Measurements from ENCODE around the gene TMEM238L. TPM values are rescaled to one million over a fixed set of nuclear protein-coding genes. Genes with fewer than 3 reads are reported as not detected.

The TMEM238L gene
- not detected in 2 replicates for total RNA-seq

DNA sequence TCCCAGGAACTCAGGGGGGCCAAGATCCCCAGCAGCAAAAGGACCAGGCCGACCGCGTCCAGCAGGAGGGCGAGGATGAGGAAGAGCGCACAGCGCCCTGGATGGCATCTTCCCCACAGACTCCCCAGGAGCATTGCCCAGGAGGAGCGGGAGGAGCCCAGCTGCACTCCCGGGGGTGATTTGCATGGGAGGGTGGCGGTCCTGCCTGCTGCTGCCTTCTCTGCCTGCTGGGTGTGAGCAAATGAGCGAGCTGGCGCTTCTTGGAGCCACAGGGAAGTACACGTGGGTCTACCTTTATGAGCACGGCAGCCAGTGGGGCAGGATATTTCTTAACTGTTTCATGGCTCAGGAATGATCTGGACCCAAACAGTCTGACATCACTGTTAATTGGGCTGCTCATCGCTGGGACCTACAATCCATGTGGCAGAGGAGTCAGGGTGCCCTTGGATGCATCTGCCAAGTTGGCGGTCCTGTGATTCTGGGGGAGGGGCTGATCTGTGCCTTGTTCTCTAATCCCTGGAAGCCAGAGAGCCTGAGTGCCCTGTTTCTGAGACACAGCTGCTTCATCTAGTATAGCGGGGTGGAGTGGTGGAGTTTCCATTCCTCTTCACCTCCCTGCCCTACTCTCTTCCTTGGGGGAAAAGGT, at the start of gene TMEM238L:
TMEM238L (minus strand) TSS at position 270 of the 646 bp plus-strand sequence; CDS start at position 134, 136 bp downstream.

GRCh38 chr17:10837921-10838320, 34.0 kb upstream of the TMEM238L start, which contains the start of gene PIRT:
TSS of gene PIRT (minus strand) at chr17:10838087. CDS start at chr17:10825645, 12,442 bp downstream.

Small RNAs within 50 kb of the gene (small RNA-seq; reads per million reads assigned to genes)
- not detected for gene AC015908.2
- gene TMEM238L, result not detected

Other genes starting within 250 kb of the TMEM238L start
- 0.86 and 1.4 TPM in 2 replicates for gene MYH3, start 146.8 kb downstream of the TMEM238L start, total RNA-seq
- gene SCO1, start 106.6 kb downstream of the TMEM238L start, total RNA-seq, result 22.3 and 23.9 TPM in 2 replicates
- 14.3 and 17.1 TPM in 2 replicates for gene ADPRM, start 106.5 kb downstream of the TMEM238L start, total RNA-seq
- gene TMEM220, start 74.1 kb downstream of the TMEM238L start, total RNA-seq, result 3.6 and 6.8 TPM in 2 replicates
- gene PIRT, start 34.0 kb upstream of the TMEM238L start, total RNA-seq, result not detected in 2 replicates

Measured in articular chondrocyte of knee joint (primary cell).